HAP-1 (cell line): ENCODE results near the gene AMDHD2.

ENCODE experiments used
- DNase-seq, 2 experiments: peaks; one replicate each; pipeline ENCODE4 v3.0.0-alpha.2; 2016 to 2020; ENCODE audit warnings: low spot score in 2 of 2
- H3K27me3 ChIP-seq: fragments of 250-450 bp; sonication (Bioruptor Pico); 2 replicates; pipeline ENCODE4 v1.5.1; 2020; ENCODE audit warnings: low read depth, mild to moderate bottlenecking, moderate library complexity
- H3K36me3 ChIP-seq: fragments of 250-450 bp; sonication (Bioruptor Pico); replicated peaks from 2 replicates; pipeline ENCODE4 v1.5.1; 2020; ENCODE audit warnings: mild to moderate bottlenecking
- H3K4me1 ChIP-seq: fragments of 250-450 bp; sonication (Bioruptor Pico); 2 replicates; pipeline ENCODE4 v1.5.1; 2020; ENCODE audit warnings: mild to moderate bottlenecking
- H3K4me3 ChIP-seq: fragments of 250-450 bp; sonication (Bioruptor Pico); 2 replicates; pipeline ENCODE4 v1.5.1; 2020; ENCODE audit warnings: mild to moderate bottlenecking, moderate library complexity
- H3K9me3 ChIP-seq: fragments of 250-450 bp; sonication (Bioruptor Pico); 2 replicates; pipeline ENCODE4 v1.5.1; 2020; ENCODE audit warnings: mild to moderate bottlenecking, moderate library complexity
- in situ Hi-C: fragments of 300-500 bp; cut with MboI; formaldehyde crosslinking; loops from 3 replicates; pipeline ENCODE4 v1.14.3; 2020; ENCODE audit warnings: low sequenced_read_pairs, inconsistent platforms, mixed read lengths

AMDHD2 gene

DNA sequence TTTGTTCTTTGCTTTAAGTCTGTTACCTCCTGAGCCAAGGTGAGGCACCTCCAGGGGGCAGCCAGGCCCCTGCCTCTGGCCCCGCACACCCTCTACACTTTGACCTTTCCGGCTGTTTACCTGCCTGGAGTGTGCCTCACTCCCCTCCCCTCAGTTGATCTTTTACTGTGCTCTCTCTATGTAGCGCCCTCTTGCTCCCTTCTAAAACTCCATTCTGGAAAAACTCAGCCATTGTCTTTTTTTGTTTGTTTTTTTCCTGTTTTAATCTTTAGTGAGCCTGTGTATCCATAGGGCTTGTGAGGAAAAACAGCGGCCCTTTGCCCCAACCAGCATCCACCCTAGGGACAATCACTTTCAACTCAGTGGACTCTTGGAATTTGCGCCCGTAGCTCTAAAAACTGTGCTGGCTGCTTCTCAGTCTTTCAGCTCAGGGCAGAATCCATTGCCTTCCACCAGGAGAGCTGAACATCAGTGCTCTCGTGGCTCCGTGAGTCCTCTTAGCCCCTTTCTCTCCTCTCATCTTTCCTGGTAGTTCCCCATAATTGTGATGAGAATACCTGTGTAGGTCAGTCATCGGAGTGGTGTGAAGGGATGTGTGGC lies 4.3 kb downstream of the AMDHD2 start:
- peaks cover 50% of the 10 kb centered on the region for H3K36me3 ChIP-seq
- no peak for DNase-seq
- no peaks in the 10 kb centered on the region for H3K27me3 ChIP-seq
- in situ Hi-C loops: loop anchor here (25.0 kb wide), 1 partner anchor 537 kb away; the partner anchor contains the start of genes GFER, NOXO1 and SYNGR3
- no peak overlapping the region for H3K4me3 ChIP-seq
- no peaks in the 10 kb centered on the region; the same call in 1 of the 2 replicates for H3K4me1 ChIP-seq
- no peaks in the 10 kb centered on the region for H3K9me3 ChIP-seq

DNA sequence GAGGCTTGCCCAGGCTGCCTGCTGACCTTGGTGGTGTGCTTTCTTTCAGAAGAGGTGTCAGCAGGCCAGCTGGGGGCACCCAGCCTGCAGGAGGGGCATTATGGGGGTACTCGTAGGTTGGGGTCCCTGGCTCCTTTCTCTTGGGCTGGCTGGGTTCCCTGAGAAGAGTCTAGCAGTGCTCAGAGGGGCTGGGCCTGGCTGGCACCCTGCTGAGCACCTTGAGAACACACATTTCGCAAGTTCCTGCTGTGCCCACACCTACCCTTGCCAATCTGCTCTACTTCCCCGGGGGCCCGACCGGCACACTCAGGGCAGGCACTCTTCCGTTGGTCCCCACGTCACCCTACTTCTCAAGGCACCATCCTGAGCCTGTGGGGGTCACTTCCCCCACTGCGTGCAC lies 6.0 kb downstream of the AMDHD2 start:
- no peak for DNase-seq
- Histone ChIP-seq H3K36me3 (peaks cover 46% of the 10 kb centered on the region), H3K4me1 (peaks cover 2% of the 10 kb centered on the region), H3K27me3 (no peaks in the 10 kb centered on the region), H3K9me3 (no peaks in the 10 kb centered on the region), H3K4me3 (no peak overlapping the region)
- in situ Hi-C loops: no loop called here

DNA sequence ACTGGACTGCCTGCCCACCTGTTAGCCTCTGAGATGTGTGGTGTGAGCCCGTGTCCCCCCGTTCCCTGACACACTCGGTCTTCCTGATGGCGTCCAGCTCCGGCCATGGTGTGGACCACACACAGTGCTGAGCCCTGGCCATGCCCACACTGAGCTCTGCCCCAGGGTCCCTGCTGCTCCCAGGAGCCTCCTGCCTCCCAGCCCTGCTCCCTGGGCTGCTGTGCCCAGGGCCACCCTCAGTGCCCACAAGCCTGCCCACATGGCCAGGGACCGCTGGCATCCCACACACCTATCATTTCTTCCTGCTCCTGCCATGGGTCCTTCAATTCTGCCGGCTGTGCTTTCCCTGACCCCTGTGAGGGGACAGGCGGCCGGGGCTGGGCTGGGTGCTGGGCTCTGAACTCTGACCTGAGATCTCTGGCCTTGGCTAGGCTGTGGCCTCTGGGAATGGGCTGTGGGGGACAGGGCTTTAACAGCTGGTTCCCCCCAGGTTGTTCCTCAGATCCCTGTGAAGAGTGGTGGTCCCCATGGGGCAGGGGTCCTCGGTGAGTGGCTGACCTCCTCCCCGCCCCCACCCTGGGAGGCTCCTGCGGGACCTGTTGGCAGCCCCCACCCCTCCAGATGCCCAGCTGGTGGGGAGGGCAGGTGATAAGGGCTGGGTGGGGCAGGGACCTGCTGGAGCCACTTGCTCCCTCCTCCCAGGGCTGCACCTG lies 7.1 kb downstream of the AMDHD2 start:
- no peak for DNase-seq
- H3K4me3 ChIP-seq: no peak overlapping the region
- peaks cover 7% of the 10 kb centered on the region for H3K4me1 ChIP-seq
- peaks cover 43% of the 10 kb centered on the region for H3K36me3 ChIP-seq
- in situ Hi-C loops: no loop called here
- no peaks in the 10 kb centered on the region for H3K9me3 ChIP-seq
- H3K27me3 ChIP-seq: no peaks in the 10 kb centered on the region

- no peaks in the 10 kb centered on the region for H3K27me3 ChIP-seq
- H3K4me3 ChIP-seq: no peak overlapping the region
- no peaks in the 10 kb centered on the region for H3K9me3 ChIP-seq
- peaks cover 9% of the 10 kb centered on the region for H3K4me1 ChIP-seq
- DNase-seq: no peak
- in situ Hi-C loops: no loop called here
- H3K36me3 ChIP-seq: peaks cover 43% of the 10 kb centered on the region
Observed at GRCh38 chr16:2527784-2528100, 7.6 kb downstream of the AMDHD2 start.

DNA sequence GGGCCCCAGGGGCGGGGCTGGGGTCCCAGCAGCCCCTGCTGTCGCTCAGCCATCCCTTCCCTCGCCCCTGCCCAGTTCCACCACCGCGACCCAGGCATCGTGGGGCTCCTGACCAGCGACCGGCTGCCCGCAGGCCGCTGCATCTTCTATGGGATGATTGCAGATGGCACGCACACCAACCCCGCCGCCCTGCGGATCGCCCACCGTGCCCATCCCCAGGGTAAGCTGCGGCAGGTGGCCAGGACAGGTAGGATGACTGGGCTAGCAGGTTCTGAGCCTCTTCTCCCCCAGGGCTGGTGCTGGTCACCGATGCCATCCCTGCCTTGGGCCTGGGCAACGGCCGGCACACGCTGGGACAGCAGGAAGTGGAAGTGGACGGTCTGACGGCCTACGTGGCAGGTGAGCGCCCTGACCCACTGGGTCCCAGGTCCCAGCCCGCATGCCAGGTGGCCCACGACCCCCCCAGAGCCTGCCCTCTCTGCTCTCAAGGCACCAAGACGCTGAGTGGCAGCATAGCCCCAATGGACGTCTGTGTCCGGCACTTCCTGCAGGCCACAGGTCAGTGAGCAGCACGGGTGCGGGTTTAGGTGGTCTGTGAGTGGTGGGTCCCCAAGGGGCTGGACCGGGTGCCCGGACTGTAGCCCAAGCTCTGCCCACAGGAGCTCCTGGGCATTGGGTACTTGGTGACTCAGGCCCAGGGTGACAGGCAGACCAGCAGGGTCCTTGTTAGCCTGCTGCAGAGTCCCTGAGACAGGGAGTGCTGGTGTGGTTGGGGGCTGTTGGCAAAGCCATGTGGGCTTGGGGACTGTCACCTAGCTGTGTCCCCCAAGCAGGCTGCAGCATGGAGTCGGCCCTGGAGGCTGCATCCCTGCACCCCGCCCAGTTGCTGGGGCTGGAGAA lies 8.2 kb downstream of the AMDHD2 start:
- Histone ChIP-seq H3K4me1 (peaks cover 10% of the 10 kb centered on the region), H3K4me3 (no peak overlapping the region), H3K9me3 (no peaks in the 10 kb centered on the region), H3K36me3 (peaks cover 40% of the 10 kb centered on the region), H3K27me3 (no peaks in the 10 kb centered on the region)
- in situ Hi-C loops: no loop called here
- DNase-seq: no peak

DNA sequence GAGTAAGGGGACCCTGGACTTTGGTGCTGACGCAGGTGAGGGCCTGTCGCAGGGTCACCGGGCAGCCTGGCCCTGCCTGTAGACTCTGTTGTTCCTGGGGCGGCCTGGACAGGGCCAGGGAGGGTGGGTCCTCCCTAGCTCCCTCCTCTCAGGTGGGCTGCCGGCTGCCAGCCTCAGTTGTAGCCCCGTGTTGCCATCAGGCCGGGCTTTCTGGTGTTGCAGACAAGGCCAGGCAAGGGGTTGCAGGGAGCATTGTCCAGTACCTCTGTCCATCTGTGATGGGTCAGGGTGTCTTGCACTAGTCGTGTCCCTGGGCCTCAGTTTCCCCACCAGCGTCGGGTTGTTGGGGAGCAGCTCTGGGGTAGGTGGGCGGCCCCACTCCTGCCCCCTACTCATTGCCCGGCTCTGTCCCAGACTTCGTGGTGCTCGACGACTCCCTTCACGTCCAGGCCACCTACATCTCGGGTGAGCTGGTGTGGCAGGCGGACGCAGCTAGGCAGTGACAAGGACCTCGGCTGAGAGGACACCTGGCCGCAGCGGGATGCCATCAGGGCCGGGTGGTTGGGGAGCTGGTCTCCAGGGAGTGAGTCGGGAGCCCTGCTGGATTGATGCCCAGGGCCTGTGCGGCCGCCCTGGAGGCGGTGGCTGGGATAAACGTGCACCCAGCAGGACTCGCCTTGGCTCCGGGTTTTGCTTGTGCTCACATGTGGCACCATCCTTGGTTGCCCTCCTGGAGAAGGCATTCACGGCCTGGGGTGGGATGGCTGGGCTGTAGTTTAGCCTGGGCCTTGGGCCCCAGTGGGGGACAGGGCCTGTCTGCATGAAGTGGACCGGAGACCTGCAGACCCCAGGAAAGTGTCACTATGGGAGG lies 9.1 kb downstream of the AMDHD2 start:
- Histone ChIP-seq H3K27me3 (no peaks in the 10 kb centered on the region), H3K9me3 (no peaks in the 10 kb centered on the region), H3K36me3 (peaks cover 31% of the 10 kb centered on the region), H3K4me1 (peaks cover 10% of the 10 kb centered on the region), H3K4me3 (no peak overlapping the region)
- in situ Hi-C loops: no loop called here
- peak in 1 of 2 experiments; percentile 6 for DNase-seq

- Histone ChIP-seq H3K36me3 (peaks cover 26% of the 10 kb centered on the region), H3K9me3 (no peaks in the 10 kb centered on the region), H3K27me3 (no peaks in the 10 kb centered on the region), H3K4me1 (peaks cover 10% of the 10 kb centered on the region), H3K4me3 (no peak overlapping the region)
- in situ Hi-C loops: no loop called here
- no peak for DNase-seq
Observed at GRCh38 chr16:2529961-2530628, 9.9 kb downstream of the AMDHD2 start.

GRCh38 chr16:2530629-2531318 lies 10.6 kb downstream of the AMDHD2 start:
- Histone ChIP-seq H3K27me3 (no peaks in the 10 kb centered on the region), H3K4me3 (no peak overlapping the region; the same call in 1 of the 2 replicates), H3K36me3 (peaks cover 23% of the 10 kb centered on the region), H3K4me1 (peaks cover 10% of the 10 kb centered on the region), H3K9me3 (no peaks in the 10 kb centered on the region)
- DNase-seq: no peak
- in situ Hi-C loops: no loop called here

DNA sequence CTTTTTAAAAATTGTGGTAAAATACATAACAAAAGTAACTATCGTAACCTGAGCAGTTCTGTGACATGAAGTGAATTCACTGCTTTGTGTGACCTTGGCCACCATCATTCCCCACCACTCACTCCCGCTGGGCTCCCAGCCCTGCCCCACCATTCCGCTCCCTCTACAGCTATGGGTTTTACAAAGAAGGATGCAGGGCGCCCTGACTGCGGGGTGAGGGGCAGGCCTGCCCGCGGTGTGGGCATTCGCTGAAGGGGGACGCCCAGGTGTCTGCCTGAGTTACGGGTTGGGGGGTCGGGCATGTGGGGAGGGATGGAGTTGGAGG lies 11.2 kb downstream of the AMDHD2 start, which contains the start of gene CEMP1:
TSS of gene CEMP1 (minus strand) at position 38 of the 325 bp plus-strand sequence. CDS start 335 bp downstream, outside the sequence.
- Histone ChIP-seq H3K27me3 (no peaks in the 10 kb centered on the region), H3K9me3 (no peaks in the 10 kb centered on the region), H3K4me3 (peak within 1 kb of the TSS; percentile 37), H3K36me3 (peaks cover 17% of the 10 kb centered on the region), H3K4me1 (peaks cover 10% of the 10 kb centered on the region)
- in situ Hi-C loops: no loop called here
- DNase-seq: no peak

GRCh38 chr16:2531696-2532493 lies 11.7 kb downstream of the AMDHD2 start:
- Histone ChIP-seq H3K9me3 (no peaks in the 10 kb centered on the region), H3K4me1 (peaks cover 11% of the 10 kb centered on the region), H3K36me3 (peaks cover 12% of the 10 kb centered on the region), H3K4me3 (peak overlapping the region; percentile 37), H3K27me3 (no peaks in the 10 kb centered on the region)
- in situ Hi-C loops: no loop called here
- peak; percentile 96 to 99 for DNase-seq

DNA sequence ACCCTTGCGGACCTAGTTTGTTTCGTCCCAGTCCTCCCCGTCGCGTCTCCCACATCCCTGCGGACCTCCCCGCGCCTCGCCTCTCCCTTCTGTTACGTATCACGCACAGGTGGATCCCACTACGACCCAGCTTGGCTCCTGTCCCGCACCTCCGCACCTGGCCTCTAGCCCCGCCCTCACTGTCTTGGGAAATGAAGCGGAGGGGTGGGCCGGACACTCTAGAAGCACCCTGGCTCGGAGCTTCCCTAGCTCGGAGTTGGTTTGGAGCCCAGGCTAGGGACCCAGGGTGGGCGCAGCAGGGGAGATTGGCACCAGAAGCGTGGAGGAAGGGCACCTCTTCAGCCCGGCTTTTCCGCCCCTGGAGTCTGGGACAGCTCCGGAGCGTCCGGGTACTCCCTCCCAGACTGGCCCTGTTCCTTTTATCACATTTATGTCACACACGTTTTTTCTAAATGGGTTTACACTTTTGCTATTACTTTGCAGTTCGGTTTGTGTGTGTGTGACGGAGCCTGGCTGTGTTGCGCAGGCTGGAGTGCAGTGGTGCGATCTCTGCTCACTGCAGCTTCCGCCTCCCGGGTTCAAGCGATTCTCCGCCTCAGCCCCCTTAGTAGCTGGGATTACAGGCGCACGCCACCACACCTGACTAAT lies 12.4 kb downstream of the AMDHD2 start:
- peak overlapping the region; percentile 37 for H3K4me3 ChIP-seq
- peaks cover 10% of the 10 kb centered on the region for H3K36me3 ChIP-seq
- DNase-seq: peak in 1 of 2 experiments; percentile 76
- no peaks in the 10 kb centered on the region for H3K9me3 ChIP-seq
- H3K27me3 ChIP-seq: no peaks in the 10 kb centered on the region
- in situ Hi-C loops: no loop called here
- peaks cover 15% of the 10 kb centered on the region for H3K4me1 ChIP-seq
